Ovary (tissue), 3 donors: ENCODE data around the gene ADAMTS17.

Source experiments
- EP300 ChIP-seq: sonication (generic); formaldehyde crosslinking; IDR thresholded peaks from one replicate; pipeline ENCODE4 v1.6.1; 2017; ENCODE audit warnings: antibody characterized with exemption
- TF ChIP-seq, protein P1 (sequence below), 3 donors: fragments of 450-650 bp in 2 of 3; fragments of 200-600 bp in 1 of 3; IDR thresholded peaks; one replicate each; pipeline versions ENCODE4 v1.5.1 to v1.8.0; 2016 to 2022; ENCODE audit warnings: antibody characterized with exemption in 3 of 3, mild to moderate bottlenecking in 1 of 3
- donor health status: DM: no; HTN: no; CAD: no.

DNA sequence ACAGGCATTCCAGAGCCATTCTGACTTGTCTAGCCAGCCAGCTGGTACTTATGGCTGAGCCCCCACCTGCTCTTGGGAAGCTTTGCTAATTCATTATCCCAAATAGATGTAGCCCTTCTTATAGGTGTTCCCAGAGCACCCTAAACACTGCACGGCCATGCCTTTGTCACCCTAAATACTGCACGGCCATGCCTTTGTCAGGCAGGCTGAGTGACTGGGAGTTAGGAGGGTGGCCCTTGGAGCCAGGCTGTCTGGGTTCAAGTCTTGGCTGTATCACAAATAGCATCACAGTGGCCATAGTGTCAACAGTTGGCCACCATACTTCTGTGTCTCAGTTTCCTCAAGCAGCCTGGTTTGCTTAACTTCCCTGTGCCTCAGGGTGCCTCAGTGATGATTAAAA lies 292.3 kb downstream of the ADAMTS17 start:
- TF ChIP-seq, protein P1, sequence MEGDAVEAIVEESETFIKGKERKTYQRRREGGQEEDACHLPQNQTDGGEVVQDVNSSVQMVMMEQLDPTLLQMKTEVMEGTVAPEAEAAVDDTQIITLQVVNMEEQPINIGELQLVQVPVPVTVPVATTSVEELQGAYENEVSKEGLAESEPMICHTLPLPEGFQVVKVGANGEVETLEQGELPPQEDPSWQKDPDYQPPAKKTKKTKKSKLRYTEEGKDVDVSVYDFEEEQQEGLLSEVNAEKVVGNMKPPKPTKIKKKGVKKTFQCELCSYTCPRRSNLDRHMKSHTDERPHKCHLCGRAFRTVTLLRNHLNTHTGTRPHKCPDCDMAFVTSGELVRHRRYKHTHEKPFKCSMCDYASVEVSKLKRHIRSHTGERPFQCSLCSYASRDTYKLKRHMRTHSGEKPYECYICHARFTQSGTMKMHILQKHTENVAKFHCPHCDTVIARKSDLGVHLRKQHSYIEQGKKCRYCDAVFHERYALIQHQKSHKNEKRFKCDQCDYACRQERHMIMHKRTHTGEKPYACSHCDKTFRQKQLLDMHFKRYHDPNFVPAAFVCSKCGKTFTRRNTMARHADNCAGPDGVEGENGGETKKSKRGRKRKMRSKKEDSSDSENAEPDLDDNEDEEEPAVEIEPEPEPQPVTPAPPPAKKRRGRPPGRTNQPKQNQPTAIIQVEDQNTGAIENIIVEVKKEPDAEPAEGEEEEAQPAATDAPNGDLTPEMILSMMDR (IDR thresholded peaks at IDR 0.05), result no peak
- TF ChIP-seq EP300, result no peak
